ENCODE measurements around the gene CTNNA3. TPM values are rescaled to one million over a fixed set of nuclear protein-coding genes. Genes with fewer than 3 reads are reported as not detected.

The CTNNA3 gene
- total RNA-seq, 1 experiment from 2014 or later = 0.85 TPM

- Histone ChIP-seq H3K4me1 (ENCODE audit: control insufficient read depth, insufficient read depth, low read length) (no peaks in the 10 kb centered on the region), H3K4me3 (ENCODE audit: low read depth in 2 of 2, low read length in 2 of 2) (no peak overlapping the region), H3K36me3 (ENCODE audit: control insufficient read depth, insufficient read depth, low read length) (no peaks in the 10 kb centered on the region), H3K27ac (ENCODE audit: low read length) (no peak overlapping the region), H3K27me3 (ENCODE audit: control insufficient read depth, insufficient read depth, low read length) (no peaks in the 10 kb centered on the region), H3K9me3 (ENCODE audit: control insufficient read depth, insufficient read depth, low read depth, low read length) (no peaks in the 10 kb centered on the region)
- intact Hi-C loops (cut with micrococcal nuclease; ENCODE audit: unreplicated experiment) (no loop called here), in situ Hi-C loops (cut with HindIII; ENCODE audit: low pct_unique_long_range_greater_than_20kb, low sequenced_read_pairs) (no loop called here)
- DNase-seq (ENCODE audit: low read depth, low spot score) = no peak
- ATAC-seq = no peak
- TF ChIP-seq REST (IDR thresholded peaks at IDR 0.05; ENCODE audit: insufficient read depth in 1 of 2, low read depth in 2 of 2, low read length in 1 of 2) (no peak), SIN3A (IDR thresholded peaks at IDR 0.05; ENCODE audit: borderline replicate concordance, insufficient read depth, low read depth, low read length) (no peak), CTCF (IDR thresholded peaks at IDR 0.05) (no peak), TCF7L2 (IDR thresholded peaks at IDR 0.05; ENCODE audit: low read depth, low read length) (no peak), POLR2AphosphoS5 (IDR thresholded peaks at IDR 0.05; ENCODE audit: low read depth, low read length) (no peak)
- ChIA-PET CTCF (no interaction called here), POLR2A (no interaction called here)
- BruUV-seq (replicated peaks) = no TSS peak
Measured at GRCh38 chr10:66788178-66788987, 907.6 kb downstream of the CTNNA3 start.

- ATAC-seq = no peak
- DNase-seq (ENCODE audit: low read depth, low spot score) = peak; percentile 2
- H3K27ac ChIP-seq (ENCODE audit: low read length) = no peak overlapping the region
Measured at GRCh38 chr10:66786709-66787108, 909.3 kb downstream of the CTNNA3 start.

GRCh38 chr10:66784770-66785169 is 911.2 kb downstream of the CTNNA3 start:
- ATAC-seq (no peak), DNase-seq (ENCODE audit: low read depth, low spot score) (no peak)
- Histone ChIP-seq H3K27me3 (ENCODE audit: control insufficient read depth, insufficient read depth, low read length) (no peaks in the 10 kb centered on the region), H3K4me1 (ENCODE audit: control insufficient read depth, insufficient read depth, low read length) (no peaks in the 10 kb centered on the region), H3K4me3 (ENCODE audit: low read depth in 2 of 2, low read length in 2 of 2) (no peak overlapping the region), H3K27ac (ENCODE audit: low read length) (no peak overlapping the region), H3K9me3 (ENCODE audit: control insufficient read depth, insufficient read depth, low read depth, low read length) (no peaks in the 10 kb centered on the region), H3K36me3 (ENCODE audit: control insufficient read depth, insufficient read depth, low read length) (no peaks in the 10 kb centered on the region)
- no TSS peak for BruUV-seq (replicated peaks)
- ChIA-PET CTCF (no interaction called here), POLR2A (no interaction called here)
- in situ Hi-C loops (cut with HindIII; ENCODE audit: low pct_unique_long_range_greater_than_20kb, low sequenced_read_pairs) (no loop called here), intact Hi-C loops (cut with micrococcal nuclease; ENCODE audit: unreplicated experiment) (no loop called here)
- TF ChIP-seq POLR2AphosphoS5 (IDR thresholded peaks at IDR 0.05; ENCODE audit: low read depth, low read length) (no peak), SIN3A (IDR thresholded peaks at IDR 0.05; ENCODE audit: borderline replicate concordance, insufficient read depth, low read depth, low read length) (no peak), REST (IDR thresholded peaks at IDR 0.05; ENCODE audit: insufficient read depth in 1 of 2, low read depth in 2 of 2, low read length in 1 of 2) (no peak), CTCF (IDR thresholded peaks at IDR 0.05) (no peak), TCF7L2 (IDR thresholded peaks at IDR 0.05; ENCODE audit: low read depth, low read length) (no peak)

More at GRCh38 chr10:66786709-66787108, 909.3 kb downstream of the CTNNA3 start:
- Histone ChIP-seq H3K36me3 (ENCODE audit: control insufficient read depth, insufficient read depth, low read length) (no peaks in the 10 kb centered on the region), H3K27me3 (ENCODE audit: control insufficient read depth, insufficient read depth, low read length) (no peaks in the 10 kb centered on the region), H3K4me3 (ENCODE audit: low read depth in 2 of 2, low read length in 2 of 2) (no peak overlapping the region), H3K9me3 (ENCODE audit: control insufficient read depth, insufficient read depth, low read depth, low read length) (no peaks in the 10 kb centered on the region), H3K4me1 (ENCODE audit: control insufficient read depth, insufficient read depth, low read length) (no peaks in the 10 kb centered on the region)
- in situ Hi-C loops (cut with HindIII; ENCODE audit: low pct_unique_long_range_greater_than_20kb, low sequenced_read_pairs) (no loop called here), intact Hi-C loops (cut with micrococcal nuclease; ENCODE audit: unreplicated experiment) (no loop called here)
- BruUV-seq (replicated peaks) = no TSS peak
- POLR2A ChIA-PET = no interaction called here
- TF ChIP-seq TCF7L2 (IDR thresholded peaks at IDR 0.05; ENCODE audit: low read depth, low read length) = no peak
- CTCF ChIA-PET = no interaction called here
